NB4 (cell line): Measurements from ENCODE around the gene FER1L5.

Experiments used
- POLR2A ChIP-seq: IDR thresholded peaks from 2 replicates; pipeline ENCODE4 v1.6.1; 2011; ENCODE audit warnings: mild to moderate bottlenecking; ENCODE audit not compliant: insufficient read length; ENCODE audit errors: extremely low read depth
- TF ChIP-seq, protein P1 (sequence below): IDR thresholded peaks from one replicate; pipeline ENCODE4 v1.5.1; 2012; ENCODE audit warnings: low read depth, low read length

DNA sequence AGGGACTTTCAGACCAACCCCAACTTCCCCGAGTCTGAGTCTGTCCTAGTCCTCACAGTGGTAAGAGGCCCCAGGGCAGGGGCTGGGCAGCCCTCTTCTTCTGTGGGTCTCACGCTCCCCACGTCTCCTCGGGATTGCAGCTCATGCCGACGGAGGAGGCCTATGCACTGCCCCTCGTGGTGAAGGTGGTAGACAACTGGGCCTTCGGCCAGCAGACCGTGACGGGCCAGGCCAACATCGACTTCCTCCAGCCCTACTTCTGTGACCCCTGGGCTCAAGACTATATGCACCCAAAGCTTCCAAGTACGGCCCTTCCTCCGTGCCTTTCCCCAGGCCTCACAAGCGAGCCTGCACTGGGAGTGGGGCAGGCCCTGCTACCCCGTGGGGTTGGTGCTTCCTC lies 53.0 kb downstream of the FER1L5 start:
- TF ChIP-seq, protein P1, sequence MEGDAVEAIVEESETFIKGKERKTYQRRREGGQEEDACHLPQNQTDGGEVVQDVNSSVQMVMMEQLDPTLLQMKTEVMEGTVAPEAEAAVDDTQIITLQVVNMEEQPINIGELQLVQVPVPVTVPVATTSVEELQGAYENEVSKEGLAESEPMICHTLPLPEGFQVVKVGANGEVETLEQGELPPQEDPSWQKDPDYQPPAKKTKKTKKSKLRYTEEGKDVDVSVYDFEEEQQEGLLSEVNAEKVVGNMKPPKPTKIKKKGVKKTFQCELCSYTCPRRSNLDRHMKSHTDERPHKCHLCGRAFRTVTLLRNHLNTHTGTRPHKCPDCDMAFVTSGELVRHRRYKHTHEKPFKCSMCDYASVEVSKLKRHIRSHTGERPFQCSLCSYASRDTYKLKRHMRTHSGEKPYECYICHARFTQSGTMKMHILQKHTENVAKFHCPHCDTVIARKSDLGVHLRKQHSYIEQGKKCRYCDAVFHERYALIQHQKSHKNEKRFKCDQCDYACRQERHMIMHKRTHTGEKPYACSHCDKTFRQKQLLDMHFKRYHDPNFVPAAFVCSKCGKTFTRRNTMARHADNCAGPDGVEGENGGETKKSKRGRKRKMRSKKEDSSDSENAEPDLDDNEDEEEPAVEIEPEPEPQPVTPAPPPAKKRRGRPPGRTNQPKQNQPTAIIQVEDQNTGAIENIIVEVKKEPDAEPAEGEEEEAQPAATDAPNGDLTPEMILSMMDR: no peak
- TF ChIP-seq POLR2A: no peak
